Fibroblast of villous mesenchyme (primary cell): Measurements from ENCODE around the gene MRGPRG. TPM values are rescaled to one million over a fixed set of nuclear protein-coding genes. Genes with fewer than 3 reads are reported as not detected.

ENCODE experiments used
- DNase-seq: peaks from one replicate; pipeline ENCODE4 v3.0.0-alpha.2; 2010; ENCODE audit warnings: low read depth
- H3K4me3 ChIP-seq: 2 replicates; pipeline ENCODE4 v1.5.1; 2011; ENCODE audit warnings: low read depth, mild to moderate bottlenecking, low read length
- total RNA-seq: library from RNA; depleted of rRNA; stranded (reverse); fragments of >200 nt; gene quantifications from 2 replicates; pipeline ENCODE4 v1.2.3, GENCODE V29; 2012
- TF ChIP-seq, protein P1 (sequence below): IDR thresholded peaks from 2 replicates; pipeline ENCODE4 v1.5.1; 2012; ENCODE audit warnings: low read depth, mild to moderate bottlenecking, low read length; ENCODE audit not compliant: insufficient read depth

The MRGPRG gene
- total RNA-seq, 1 donor, result not detected

DNA sequence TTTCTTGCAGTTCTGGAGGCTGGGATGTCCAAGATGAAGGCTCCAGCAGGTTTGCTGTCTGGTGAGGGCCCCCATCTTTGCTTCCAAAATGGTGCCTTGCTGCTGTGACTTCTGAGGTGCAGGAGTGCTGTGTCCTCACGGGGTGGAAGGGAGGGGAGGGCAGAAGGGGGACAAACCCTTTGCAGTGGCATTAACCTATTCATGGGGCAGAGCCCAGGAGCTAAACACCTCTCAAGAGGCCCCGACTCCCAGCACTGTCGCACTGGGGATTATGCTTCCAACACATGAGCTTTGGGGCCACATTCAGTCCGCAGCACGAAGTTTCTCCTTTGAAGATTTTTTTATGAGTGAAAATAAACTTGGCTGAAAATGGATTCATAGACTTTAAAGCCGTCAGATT, 28.0 kb downstream of the MRGPRG start:
- no peak for DNase-seq
- TF ChIP-seq, protein P1, sequence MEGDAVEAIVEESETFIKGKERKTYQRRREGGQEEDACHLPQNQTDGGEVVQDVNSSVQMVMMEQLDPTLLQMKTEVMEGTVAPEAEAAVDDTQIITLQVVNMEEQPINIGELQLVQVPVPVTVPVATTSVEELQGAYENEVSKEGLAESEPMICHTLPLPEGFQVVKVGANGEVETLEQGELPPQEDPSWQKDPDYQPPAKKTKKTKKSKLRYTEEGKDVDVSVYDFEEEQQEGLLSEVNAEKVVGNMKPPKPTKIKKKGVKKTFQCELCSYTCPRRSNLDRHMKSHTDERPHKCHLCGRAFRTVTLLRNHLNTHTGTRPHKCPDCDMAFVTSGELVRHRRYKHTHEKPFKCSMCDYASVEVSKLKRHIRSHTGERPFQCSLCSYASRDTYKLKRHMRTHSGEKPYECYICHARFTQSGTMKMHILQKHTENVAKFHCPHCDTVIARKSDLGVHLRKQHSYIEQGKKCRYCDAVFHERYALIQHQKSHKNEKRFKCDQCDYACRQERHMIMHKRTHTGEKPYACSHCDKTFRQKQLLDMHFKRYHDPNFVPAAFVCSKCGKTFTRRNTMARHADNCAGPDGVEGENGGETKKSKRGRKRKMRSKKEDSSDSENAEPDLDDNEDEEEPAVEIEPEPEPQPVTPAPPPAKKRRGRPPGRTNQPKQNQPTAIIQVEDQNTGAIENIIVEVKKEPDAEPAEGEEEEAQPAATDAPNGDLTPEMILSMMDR, result no peak
- no peak overlapping the region for H3K4me3 ChIP-seq

DNA sequence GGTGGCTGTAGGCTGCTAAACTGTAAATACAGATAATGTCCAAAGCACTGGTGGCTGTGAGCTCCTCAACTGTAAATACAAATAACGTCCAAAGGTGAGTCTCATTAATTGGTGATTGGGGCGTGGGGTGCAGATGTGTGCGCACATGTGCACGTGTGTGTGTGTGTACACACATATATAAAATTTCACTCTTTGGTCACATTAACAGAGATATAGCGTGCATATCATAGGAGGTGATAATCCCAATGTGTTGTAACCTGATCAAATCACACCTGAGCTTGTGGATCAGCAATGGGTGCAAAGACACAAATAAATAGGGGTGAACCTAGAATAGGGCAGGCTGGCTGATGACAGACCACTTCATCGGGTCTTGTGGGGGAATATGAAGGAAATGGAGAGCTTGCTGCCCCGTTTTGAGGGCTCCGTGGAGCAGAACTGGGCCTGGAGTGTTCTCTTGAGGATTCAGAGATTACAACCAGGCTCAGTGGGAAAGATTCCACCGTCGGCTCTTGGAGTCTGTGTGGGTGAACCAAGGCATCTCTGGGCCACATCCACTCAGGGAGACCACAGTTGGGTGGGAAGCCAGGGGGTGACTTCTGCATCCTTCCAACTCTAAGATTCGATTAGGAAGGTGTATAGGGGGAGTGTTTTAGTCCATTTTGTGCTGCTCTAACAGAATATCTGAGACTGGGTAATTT, 28.6 kb downstream of the MRGPRG start:
- no peak overlapping the region for H3K4me3 ChIP-seq
- TF ChIP-seq, protein P1, result no peak
- DNase-seq, result no peak

DNA sequence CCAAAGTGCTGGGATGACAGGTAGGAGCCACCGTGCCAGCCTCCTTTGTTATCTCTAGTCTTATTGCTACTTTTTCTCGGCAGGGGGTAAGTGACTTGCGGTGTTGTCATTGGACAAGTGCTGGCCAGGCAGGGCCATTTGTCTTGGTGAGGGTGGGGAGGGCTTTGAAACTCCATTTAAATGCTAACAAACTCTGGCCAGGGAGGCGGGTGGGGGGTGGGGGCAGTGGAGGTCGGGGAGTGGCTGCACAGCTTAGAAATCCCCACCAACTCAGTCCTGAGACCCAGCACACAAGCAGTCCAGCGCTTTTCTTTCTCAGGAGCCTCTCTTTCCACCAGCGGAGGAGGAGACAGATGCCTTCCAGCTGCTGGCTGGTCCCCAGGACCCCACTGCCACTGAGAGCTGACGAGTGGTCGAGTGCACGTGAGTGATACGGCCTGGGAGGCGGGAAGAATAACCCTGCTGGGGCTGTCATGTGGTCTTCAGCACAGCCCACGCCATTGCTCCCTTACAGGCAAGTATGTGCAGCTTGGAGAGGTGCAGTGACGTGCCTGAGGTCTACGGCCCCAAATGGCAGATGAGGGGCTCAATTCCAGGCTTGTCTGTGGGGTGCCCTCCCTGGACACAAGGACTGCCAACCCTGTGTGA, 29.3 kb downstream of the MRGPRG start:
- DNase-seq, result no peak
- TF ChIP-seq, protein P1, result no peak
- no peak overlapping the region for H3K4me3 ChIP-seq

DNA sequence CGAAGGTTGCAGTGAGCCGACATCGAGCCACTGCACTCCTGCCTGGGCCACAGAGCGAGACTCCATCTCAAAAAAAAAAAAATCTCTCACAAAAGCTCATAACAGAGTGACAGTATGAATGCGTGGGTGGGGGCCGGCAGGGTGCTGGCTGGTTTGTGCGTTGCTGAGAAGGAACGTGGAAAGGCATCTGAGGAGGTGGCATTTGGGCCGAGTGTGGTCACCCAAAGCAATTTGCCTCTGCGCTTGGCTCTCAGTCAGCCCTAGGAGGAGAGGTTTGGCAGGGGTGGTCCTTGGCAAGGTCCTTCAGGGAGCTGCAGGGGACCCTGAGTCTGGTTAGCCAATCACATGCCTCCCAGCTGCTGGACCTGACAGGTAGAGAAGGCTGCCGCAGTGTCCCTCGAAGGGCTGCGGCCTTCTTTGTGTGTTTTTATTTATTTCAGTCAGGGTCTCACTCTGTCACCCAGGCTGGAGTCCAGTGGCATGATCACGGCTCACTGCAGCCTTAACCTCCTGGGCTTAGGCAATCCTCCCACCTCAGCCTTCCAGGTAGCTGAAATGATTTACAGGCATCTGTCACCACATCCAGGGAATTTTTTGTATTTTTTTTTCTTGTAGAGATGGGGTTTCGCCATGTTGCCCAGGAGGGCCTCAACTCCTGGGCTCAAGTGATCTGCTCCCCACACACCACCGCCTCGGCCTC, 30.0 kb downstream of the MRGPRG start:
- TF ChIP-seq, protein P1, result no peak
- no peak overlapping the region for H3K4me3 ChIP-seq
- no peak for DNase-seq

DNA sequence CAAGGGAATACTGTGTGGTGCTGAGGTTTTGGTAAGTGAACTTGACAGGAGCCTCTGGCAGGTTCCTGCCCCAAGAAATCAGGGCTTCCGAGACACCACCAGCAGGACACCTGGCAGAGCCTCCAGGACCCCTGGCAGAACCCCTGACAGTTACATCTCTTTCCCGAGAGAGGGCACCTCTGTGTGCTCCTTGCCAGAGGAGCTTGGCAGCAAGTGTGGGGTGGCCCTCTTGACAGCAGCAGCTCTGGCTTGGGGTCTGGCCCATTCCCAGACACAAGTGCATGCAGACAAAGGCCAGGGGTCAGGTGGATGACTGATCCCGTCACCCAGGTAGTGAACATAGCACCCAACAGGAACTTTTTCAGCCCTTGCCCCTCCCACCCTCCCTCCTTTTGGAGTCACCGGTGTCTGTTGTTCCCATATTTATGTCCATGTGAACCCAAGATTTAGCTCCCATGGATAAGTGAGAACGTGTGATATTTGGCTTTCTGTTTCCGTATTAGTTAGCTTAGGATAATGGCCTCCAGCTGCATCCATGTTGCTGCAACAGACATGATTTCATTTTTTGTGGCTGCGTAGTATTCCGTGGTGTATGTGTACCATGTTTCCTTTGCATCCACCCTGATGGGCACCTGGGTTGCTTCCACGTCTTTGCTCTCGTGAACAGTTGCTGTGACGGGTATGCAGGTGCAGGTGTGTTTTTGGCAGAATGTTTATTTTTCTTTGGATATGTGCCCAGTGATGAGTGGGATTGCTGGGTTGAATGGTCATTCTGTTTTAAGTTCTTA, 32.3 kb downstream of the MRGPRG start:
- TF ChIP-seq, protein P1, result no peak
- DNase-seq, result no peak
- no peak overlapping the region for H3K4me3 ChIP-seq

DNA sequence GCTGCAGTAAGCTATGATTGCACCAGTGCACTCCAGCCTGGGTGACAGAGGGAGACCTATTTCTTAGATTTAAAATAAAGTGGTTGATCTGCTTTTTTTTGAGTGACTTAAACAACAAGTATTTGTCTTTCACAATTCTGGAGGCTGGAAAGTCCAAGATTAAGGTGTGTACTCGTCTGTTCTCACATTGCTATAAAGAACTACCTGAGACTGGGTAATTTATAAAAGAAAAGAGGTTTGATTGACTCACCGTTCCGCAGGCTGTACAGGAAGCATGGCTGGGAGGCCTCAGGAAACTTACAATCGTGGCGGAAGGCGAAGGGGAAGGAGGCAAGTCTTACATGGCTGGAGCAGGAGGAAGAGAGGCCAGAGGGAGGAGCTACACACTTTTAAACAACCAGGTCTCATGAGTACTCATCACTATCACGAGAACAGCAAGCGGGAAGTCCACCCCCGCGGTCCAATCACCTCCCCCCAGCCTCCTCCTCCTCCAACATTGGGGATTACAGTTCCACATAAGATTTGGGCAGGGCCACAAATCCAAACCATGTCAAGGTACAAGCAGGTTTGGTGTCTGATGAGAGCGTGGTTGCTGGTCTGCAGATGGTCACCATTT, 33.8 kb downstream of the MRGPRG start:
- TF ChIP-seq, protein P1, result no peak
- no peak overlapping the region for H3K4me3 ChIP-seq
- no peak for DNase-seq
